Measurements from ENCODE around the gene CD1E.
"Not testable (repeated sequence)": the region's sequence is repeated elsewhere in the genome, so short reads cannot be mapped to it uniquely, and the experiment has no call there.

CD1E gene

GRCh38 chr1:158333405-158334155 is 20.1 kb upstream of the CD1E start:
- no peak for DNase-seq (ENCODE audit: low spot score)
- Histone ChIP-seq H3K9ac (ENCODE audit: low read depth, low read length, poor library complexity) (no peak overlapping the region), H3K4me3 (ENCODE audit: low read length in 2 of 2) (no peak overlapping the region), H2BK5ac (ENCODE audit: low read length) (no peak overlapping the region), H3K79me1 (ENCODE audit: low read depth, low read length) (no peaks in the 10 kb centered on the region), H3K36me3 (replicated peaks in 1 of 2; ENCODE audit: control insufficient read depth in 2 of 2, insufficient read depth in 2 of 2, low read length in 2 of 2) (no peaks in the 10 kb centered on the region), H3K27ac (replicated peaks; ENCODE audit: low read length) (no peak overlapping the region), H3K4me2 (ENCODE audit: insufficient read depth, low read length, poor library complexity, severe bottlenecking) (no peak overlapping the region), H4K91ac (ENCODE audit: low read depth, low read length, poor library complexity) (no peak overlapping the region), H2BK12ac (ENCODE audit: low read length) (no peak overlapping the region), H3K14ac (ENCODE audit: low read length) (no peak overlapping the region), H2AK5ac (ENCODE audit: low read depth, low read length) (no peak overlapping the region), H3K4ac (ENCODE audit: low read length) (no peak overlapping the region), H3K4me1 (ENCODE audit: control insufficient read depth in 2 of 2, insufficient read depth in 1 of 2, low read depth in 1 of 2, low read length in 2 of 2) (no peaks in the 10 kb centered on the region), H3K23ac (ENCODE audit: low read depth, low read length, poor library complexity) (no peak overlapping the region), H2AFZ (ENCODE audit: low read length) (no peak overlapping the region), H4K8ac (ENCODE audit: low read depth, low read length) (no peak overlapping the region), H3K9me3 (replicated peaks in 1 of 2; ENCODE audit: control insufficient read depth in 2 of 2, insufficient read depth in 1 of 2, low read depth in 1 of 2, low read length in 2 of 2) (no peaks in the 10 kb centered on the region), H2BK15ac (ENCODE audit: low read length) (no peak overlapping the region), H3K18ac (ENCODE audit: low read length) (no peak overlapping the region), H3K27me3 (ENCODE audit: control insufficient read depth in 3 of 3, insufficient read depth in 3 of 3, low read depth in 1 of 3, low read length in 3 of 3) (no peaks in the 10 kb centered on the region), H2BK120ac (ENCODE audit: low read depth, low read length) (no peak overlapping the region)
- whole genome bisulfite sequencing, 2 donors (ENCODE audit: extremely low coverage in 2 of 2, insufficient read length in 2 of 2, insufficient replicate concordance in 1 of 2) = no CpG with 5 or more reads among the region's 8 CpGs

GRCh38 chr1:158334526-158335212 is 19.0 kb upstream of the CD1E start:
- Histone ChIP-seq H3K4me2 (ENCODE audit: insufficient read depth, low read length, poor library complexity, severe bottlenecking) (no peak overlapping the region), H2BK15ac (ENCODE audit: low read length) (no peak overlapping the region), H4K91ac (ENCODE audit: low read depth, low read length, poor library complexity) (no peak overlapping the region), H3K27ac (replicated peaks; ENCODE audit: low read length) (no peak overlapping the region), H4K8ac (ENCODE audit: low read depth, low read length) (no peak overlapping the region), H3K9ac (ENCODE audit: low read depth, low read length, poor library complexity) (no peak overlapping the region), H3K79me1 (ENCODE audit: low read depth, low read length) (no peaks in the 10 kb centered on the region), H2AFZ (ENCODE audit: low read length) (no peak overlapping the region), H3K36me3 (replicated peaks in 1 of 2; ENCODE audit: control insufficient read depth in 2 of 2, insufficient read depth in 2 of 2, low read length in 2 of 2) (no peaks in the 10 kb centered on the region), H3K14ac (ENCODE audit: low read length) (no peak overlapping the region), H3K4me3 (ENCODE audit: low read length in 2 of 2) (no peak overlapping the region), H3K18ac (ENCODE audit: low read length) (no peak overlapping the region), H2BK5ac (ENCODE audit: low read length) (no peak overlapping the region), H3K23ac (ENCODE audit: low read depth, low read length, poor library complexity) (no peak overlapping the region), H3K4me1 (ENCODE audit: control insufficient read depth in 2 of 2, insufficient read depth in 1 of 2, low read depth in 1 of 2, low read length in 2 of 2) (no peaks in the 10 kb centered on the region), H3K9me3 (replicated peaks in 1 of 2; ENCODE audit: control insufficient read depth in 2 of 2, insufficient read depth in 1 of 2, low read depth in 1 of 2, low read length in 2 of 2) (no peaks in the 10 kb centered on the region), H3K4ac (ENCODE audit: low read length) (no peak overlapping the region), H2BK120ac (ENCODE audit: low read depth, low read length) (no peak overlapping the region), H2AK5ac (ENCODE audit: low read depth, low read length) (no peak overlapping the region), H2BK12ac (ENCODE audit: low read length) (no peak overlapping the region), H3K27me3 (ENCODE audit: control insufficient read depth in 3 of 3, insufficient read depth in 3 of 3, low read depth in 1 of 3, low read length in 3 of 3) (no peaks in the 10 kb centered on the region)
- no peak for DNase-seq (ENCODE audit: low spot score)
- WGBS, 2 donors (ENCODE audit: extremely low coverage in 2 of 2, insufficient read length in 2 of 2, insufficient replicate concordance in 1 of 2) = no CpG with 5 or more reads among the region's 2 CpGs

- H3K4ac ChIP-seq (ENCODE audit: low read length) = no peak overlapping the region
- no peak for DNase-seq (ENCODE audit: low spot score)
- H3K9me3 ChIP-seq (replicated peaks in 1 of 2; ENCODE audit: control insufficient read depth in 2 of 2, insufficient read depth in 1 of 2, low read depth in 1 of 2, low read length in 2 of 2) = no peaks in the 10 kb centered on the region
- H3K14ac ChIP-seq (ENCODE audit: low read length) = no peak overlapping the region
- H2BK5ac ChIP-seq (ENCODE audit: low read length) = no peak overlapping the region
- H3K27me3 ChIP-seq (ENCODE audit: control insufficient read depth in 3 of 3, insufficient read depth in 3 of 3, low read depth in 1 of 3, low read length in 3 of 3) = no peaks in the 10 kb centered on the region
- H4K8ac ChIP-seq (ENCODE audit: low read depth, low read length) = no peak overlapping the region
- no peak overlapping the region for H3K23ac ChIP-seq (ENCODE audit: low read depth, low read length, poor library complexity)
- H3K27ac ChIP-seq (replicated peaks; ENCODE audit: low read length) = no peak overlapping the region
- no peak overlapping the region for H4K91ac ChIP-seq (ENCODE audit: low read depth, low read length, poor library complexity)
- H3K4me2 ChIP-seq (ENCODE audit: insufficient read depth, low read length, poor library complexity, severe bottlenecking) = no peak overlapping the region
- H3K4me3 ChIP-seq (ENCODE audit: low read length in 2 of 2) = no peak overlapping the region
- H3K79me1 ChIP-seq (ENCODE audit: low read depth, low read length) = no peaks in the 10 kb centered on the region
- no peaks in the 10 kb centered on the region for H3K36me3 ChIP-seq (replicated peaks in 1 of 2; ENCODE audit: control insufficient read depth in 2 of 2, insufficient read depth in 2 of 2, low read length in 2 of 2)
- H2AK5ac ChIP-seq (ENCODE audit: low read depth, low read length) = no peak overlapping the region
- no peak overlapping the region for H2BK120ac ChIP-seq (ENCODE audit: low read depth, low read length)
- no peak overlapping the region for H2BK12ac ChIP-seq (ENCODE audit: low read length)
- H2AFZ ChIP-seq (ENCODE audit: low read length) = no peak overlapping the region
- no peak overlapping the region for H3K9ac ChIP-seq (ENCODE audit: low read depth, low read length, poor library complexity)
- no peaks in the 10 kb centered on the region for H3K4me1 ChIP-seq (ENCODE audit: control insufficient read depth in 2 of 2, insufficient read depth in 1 of 2, low read depth in 1 of 2, low read length in 2 of 2)
- no peak overlapping the region for H2BK15ac ChIP-seq (ENCODE audit: low read length)
- H3K18ac ChIP-seq (ENCODE audit: low read length) = no peak overlapping the region
Observed at GRCh38 chr1:158335213-158335532, 18.5 kb upstream of the CD1E start.

- not testable (repeated sequence) for DNase-seq (ENCODE audit: low spot score); H3K4ac ChIP-seq (ENCODE audit: low read length); H3K4me3 ChIP-seq (ENCODE audit: low read length in 2 of 2); H4K8ac ChIP-seq (ENCODE audit: low read depth, low read length); H2AFZ ChIP-seq (ENCODE audit: low read length); H3K79me1 ChIP-seq (ENCODE audit: low read depth, low read length); H3K27me3 ChIP-seq (ENCODE audit: control insufficient read depth in 3 of 3, insufficient read depth in 3 of 3, low read depth in 1 of 3, low read length in 3 of 3); H3K23ac ChIP-seq (ENCODE audit: low read depth, low read length, poor library complexity); H2BK12ac ChIP-seq (ENCODE audit: low read length); H2BK120ac ChIP-seq (ENCODE audit: low read depth, low read length); H2BK5ac ChIP-seq (ENCODE audit: low read length); H2BK15ac ChIP-seq (ENCODE audit: low read length); H4K91ac ChIP-seq (ENCODE audit: low read depth, low read length, poor library complexity); H2AK5ac ChIP-seq (ENCODE audit: low read depth, low read length); H3K4me1 ChIP-seq (ENCODE audit: control insufficient read depth in 2 of 2, insufficient read depth in 1 of 2, low read depth in 1 of 2, low read length in 2 of 2); H3K9me3 ChIP-seq (replicated peaks in 1 of 2; ENCODE audit: control insufficient read depth in 2 of 2, insufficient read depth in 1 of 2, low read depth in 1 of 2, low read length in 2 of 2); H3K36me3 ChIP-seq (replicated peaks in 1 of 2; ENCODE audit: control insufficient read depth in 2 of 2, insufficient read depth in 2 of 2, low read length in 2 of 2); H3K14ac ChIP-seq (ENCODE audit: low read length); H3K9ac ChIP-seq (ENCODE audit: low read depth, low read length, poor library complexity); H3K4me2 ChIP-seq (ENCODE audit: insufficient read depth, low read length, poor library complexity, severe bottlenecking); H3K18ac ChIP-seq (ENCODE audit: low read length); H3K27ac ChIP-seq (replicated peaks; ENCODE audit: low read length)
- no CpG with 5 or more reads among the region's 7 CpGs for WGBS, 2 donors (ENCODE audit: extremely low coverage in 2 of 2, insufficient read length in 2 of 2, insufficient replicate concordance in 1 of 2)
Observed at GRCh38 chr1:158336413-158336812, 17.3 kb upstream of the CD1E start.

Measured in neuronal stem cell (in vitro differentiated cells).